ENCODE results near the gene BCAS4. TPM values are rescaled to one million over a fixed set of nuclear protein-coding genes. Genes with fewer than 3 reads are reported as not detected.

BCAS4 gene
- total RNA-seq, 1 donor from 2014 or later: 15.7 TPM

DNA sequence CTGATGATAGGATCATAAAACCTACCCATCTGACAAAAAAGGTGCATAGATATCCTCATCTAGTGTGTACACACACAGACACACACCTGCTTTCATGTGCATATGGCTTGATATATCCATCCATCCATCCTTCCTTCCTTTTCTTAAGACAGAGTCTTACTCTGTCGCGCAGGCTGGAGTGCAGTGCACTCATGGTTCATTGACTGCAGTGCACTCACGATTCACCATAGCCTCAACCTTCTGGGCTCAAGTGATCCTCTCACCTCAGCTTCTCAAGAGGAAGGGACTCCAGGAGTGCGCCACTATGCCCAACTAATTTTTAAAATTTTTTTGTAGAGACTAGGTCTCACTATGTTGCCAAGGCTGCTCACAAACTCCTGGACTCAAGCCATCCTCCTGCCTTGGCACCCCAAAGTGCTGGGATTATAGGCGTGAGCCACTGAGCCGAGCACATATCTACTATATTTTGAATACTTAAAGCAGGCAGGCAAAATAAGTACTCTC lies 109.3 kb downstream of the BCAS4 start:
- TF ChIP-seq, protein P1, sequence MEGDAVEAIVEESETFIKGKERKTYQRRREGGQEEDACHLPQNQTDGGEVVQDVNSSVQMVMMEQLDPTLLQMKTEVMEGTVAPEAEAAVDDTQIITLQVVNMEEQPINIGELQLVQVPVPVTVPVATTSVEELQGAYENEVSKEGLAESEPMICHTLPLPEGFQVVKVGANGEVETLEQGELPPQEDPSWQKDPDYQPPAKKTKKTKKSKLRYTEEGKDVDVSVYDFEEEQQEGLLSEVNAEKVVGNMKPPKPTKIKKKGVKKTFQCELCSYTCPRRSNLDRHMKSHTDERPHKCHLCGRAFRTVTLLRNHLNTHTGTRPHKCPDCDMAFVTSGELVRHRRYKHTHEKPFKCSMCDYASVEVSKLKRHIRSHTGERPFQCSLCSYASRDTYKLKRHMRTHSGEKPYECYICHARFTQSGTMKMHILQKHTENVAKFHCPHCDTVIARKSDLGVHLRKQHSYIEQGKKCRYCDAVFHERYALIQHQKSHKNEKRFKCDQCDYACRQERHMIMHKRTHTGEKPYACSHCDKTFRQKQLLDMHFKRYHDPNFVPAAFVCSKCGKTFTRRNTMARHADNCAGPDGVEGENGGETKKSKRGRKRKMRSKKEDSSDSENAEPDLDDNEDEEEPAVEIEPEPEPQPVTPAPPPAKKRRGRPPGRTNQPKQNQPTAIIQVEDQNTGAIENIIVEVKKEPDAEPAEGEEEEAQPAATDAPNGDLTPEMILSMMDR (conservative IDR thresholded peaks at IDR 0.05; ENCODE audit: low read depth, low read length): no peak
- DNase-seq (ENCODE audit: low read depth): no peak
- no peak overlapping the region for H3K4me3 ChIP-seq (ENCODE audit: low read depth, low read length)

DNA sequence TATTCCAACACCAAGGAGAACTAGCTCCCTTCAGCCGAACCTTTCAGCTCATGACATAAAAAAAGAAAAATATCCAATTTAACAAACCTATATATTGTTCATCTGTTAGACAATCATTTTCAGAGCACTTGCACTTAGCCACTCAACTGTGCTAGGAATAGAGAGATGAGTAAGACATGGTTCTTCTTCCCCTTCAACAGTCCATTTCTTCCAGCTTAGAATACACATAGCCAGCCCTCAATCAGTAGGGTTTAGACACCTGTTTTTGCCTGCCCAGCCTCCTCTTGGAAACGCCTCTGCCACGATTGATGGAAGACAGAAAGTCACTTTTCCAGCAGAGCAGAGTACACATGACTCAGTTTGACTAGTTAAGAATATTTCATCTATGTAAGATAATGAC lies 114.6 kb downstream of the BCAS4 start:
- TF ChIP-seq, protein P1 (conservative IDR thresholded peaks at IDR 0.05; ENCODE audit: low read depth, low read length): no peak
- no peak overlapping the region for H3K4me3 ChIP-seq (ENCODE audit: low read depth, low read length)

DNA sequence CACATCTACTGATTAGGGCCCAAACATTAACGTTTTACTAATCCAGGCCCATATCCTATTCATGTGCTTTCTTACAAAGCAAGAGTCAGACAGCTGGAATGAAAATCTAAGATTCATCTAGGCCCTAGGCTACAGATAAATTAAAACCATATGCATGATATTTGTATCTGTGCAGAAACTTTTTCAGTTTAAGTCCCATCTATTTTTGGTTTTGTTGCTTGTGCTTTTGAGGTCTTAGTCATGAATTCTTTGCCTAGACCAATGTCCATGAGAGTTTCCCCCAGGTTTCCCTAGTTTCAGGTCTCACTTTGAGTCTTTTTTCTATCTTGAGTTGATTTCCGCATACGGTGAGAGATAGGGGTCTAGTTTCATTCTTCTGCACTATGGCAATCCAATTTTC lies 116.2 kb downstream of the BCAS4 start:
- TF ChIP-seq, protein P1 (conservative IDR thresholded peaks at IDR 0.05; ENCODE audit: low read depth, low read length): no peak
- no peak overlapping the region for H3K4me3 ChIP-seq (ENCODE audit: low read depth, low read length)
- no peak for DNase-seq (ENCODE audit: low read depth)

More for the DNA sequence above, 114.6 kb downstream of the BCAS4 start:
- DNase-seq (ENCODE audit: low read depth): no peak

DNA sequence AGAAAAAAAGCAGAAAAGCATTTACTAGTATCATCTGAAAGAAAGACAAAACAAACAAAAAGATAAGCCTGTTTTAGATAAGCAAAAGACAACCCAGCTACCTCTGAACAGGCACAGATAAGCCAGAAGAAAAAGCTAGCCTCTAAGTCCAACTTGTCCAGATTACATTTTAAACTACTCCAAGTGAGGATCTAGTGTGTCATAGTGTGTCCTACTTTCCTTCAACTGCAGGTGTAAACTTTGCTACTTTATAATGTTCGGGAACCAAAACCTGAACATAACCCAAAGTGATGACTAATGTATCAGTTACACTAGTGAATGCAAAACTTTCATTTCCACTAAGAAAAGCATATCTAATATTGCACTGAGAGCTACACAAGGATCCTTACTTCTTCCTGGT lies 116.9 kb downstream of the BCAS4 start:
- TF ChIP-seq, protein P1 (conservative IDR thresholded peaks at IDR 0.05; ENCODE audit: low read depth, low read length): no peak
- H3K4me3 ChIP-seq (ENCODE audit: low read depth, low read length): no peak overlapping the region
- DNase-seq (ENCODE audit: low read depth): no peak

DNA sequence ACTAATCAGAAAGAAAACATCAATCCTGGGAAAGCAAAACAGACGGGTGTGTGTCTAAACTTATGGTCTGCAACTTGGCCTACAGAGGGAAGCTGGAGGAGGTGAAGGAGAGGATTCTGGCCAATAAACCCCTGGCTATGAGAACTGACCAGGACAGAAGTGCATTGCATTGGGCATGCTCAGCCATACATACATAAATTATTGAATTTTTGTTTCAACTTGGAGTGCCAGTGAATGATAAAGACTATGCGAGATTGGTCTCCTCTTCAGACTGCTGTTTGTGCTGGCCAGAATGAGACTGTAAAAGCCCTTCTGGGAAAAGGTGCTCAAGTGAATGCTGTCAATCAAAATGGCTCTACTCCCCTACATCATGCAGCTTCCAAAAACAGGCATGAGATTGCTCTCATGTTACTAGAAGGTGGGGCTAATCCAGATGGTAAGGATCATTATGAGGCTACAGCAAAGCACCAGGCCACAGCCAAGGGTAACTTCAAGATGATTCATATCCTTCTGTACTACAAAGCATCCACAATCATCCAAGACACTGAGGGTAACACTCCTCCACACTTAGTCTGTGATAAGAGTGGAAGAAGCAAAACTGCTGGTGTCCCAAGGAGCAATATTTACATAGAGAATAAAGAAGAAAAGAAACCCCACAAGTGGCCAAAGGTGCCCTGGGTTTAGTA lies 119.0 kb downstream of the BCAS4 start:
- no peak for DNase-seq (ENCODE audit: low read depth)
- H3K4me3 ChIP-seq (ENCODE audit: low read depth, low read length): no peak overlapping the region
- TF ChIP-seq, protein P1 (conservative IDR thresholded peaks at IDR 0.05; ENCODE audit: low read depth, low read length): no peak

DNA sequence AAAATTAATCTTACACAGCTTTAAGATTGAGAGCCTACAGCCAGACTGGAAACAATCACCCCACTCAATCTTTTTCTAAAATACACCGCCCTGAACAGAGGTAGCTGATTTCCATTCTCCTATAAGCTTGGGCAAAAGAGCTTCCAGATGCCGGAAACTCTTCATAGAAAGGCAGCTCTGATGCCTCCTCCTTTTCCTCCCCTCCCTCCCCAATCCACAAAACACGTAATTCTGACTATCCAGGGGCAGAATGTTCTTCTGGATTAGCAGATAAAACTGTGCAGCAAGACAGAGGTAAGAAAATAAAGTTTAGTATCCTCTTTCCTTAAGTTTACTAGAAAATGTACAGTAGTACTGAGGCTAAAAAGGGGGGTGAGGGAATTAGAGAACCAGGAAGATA lies 120.6 kb downstream of the BCAS4 start:
- TF ChIP-seq, protein P1 (conservative IDR thresholded peaks at IDR 0.05; ENCODE audit: low read depth, low read length): no peak
- H3K4me3 ChIP-seq (ENCODE audit: low read depth, low read length): no peak overlapping the region
- DNase-seq (ENCODE audit: low read depth): no peak

DNA sequence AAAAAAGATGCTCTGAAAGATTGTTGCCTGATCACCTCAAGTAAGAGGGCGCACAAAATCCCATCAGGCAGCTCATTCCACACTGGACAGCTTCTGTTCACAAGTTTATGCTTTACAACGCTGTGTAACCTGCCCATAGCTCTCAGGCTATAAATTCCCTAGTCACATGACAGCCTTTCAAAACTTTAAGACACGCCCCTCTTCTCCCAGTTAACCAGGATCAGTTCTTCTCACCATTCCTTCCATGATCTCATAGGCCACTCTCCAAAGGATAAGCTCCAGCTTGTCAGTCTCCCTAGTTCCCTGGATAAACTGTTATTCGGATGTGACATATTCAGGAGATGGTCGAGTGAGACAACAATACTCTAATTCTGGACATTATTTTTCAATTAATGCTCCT lies 121.4 kb downstream of the BCAS4 start:
- no peak for DNase-seq (ENCODE audit: low read depth)
- no peak overlapping the region for H3K4me3 ChIP-seq (ENCODE audit: low read depth, low read length)
- TF ChIP-seq, protein P1 (conservative IDR thresholded peaks at IDR 0.05; ENCODE audit: low read depth, low read length): no peak

Data from epithelial cell of proximal tubule (primary cell).